NT2/D1 (cell line): ENCODE data around the gene PLD5.
"Not testable (repeated sequence)": the region's sequence is repeated elsewhere in the genome, so short reads cannot be mapped to it uniquely, and the experiment has no call there.

Experiments
- YY1 ChIP-seq: IDR thresholded peaks from 2 replicates; pipeline ENCODE4 v1.6.1; 2011; ENCODE audit not compliant: insufficient read length, insufficient read depth
- ZNF274 ChIP-seq: IDR thresholded peaks from 2 replicates; pipeline ENCODE4 v1.6.1; 2011; ENCODE audit warnings: mild to moderate bottlenecking, low read depth, low read length

DNA sequence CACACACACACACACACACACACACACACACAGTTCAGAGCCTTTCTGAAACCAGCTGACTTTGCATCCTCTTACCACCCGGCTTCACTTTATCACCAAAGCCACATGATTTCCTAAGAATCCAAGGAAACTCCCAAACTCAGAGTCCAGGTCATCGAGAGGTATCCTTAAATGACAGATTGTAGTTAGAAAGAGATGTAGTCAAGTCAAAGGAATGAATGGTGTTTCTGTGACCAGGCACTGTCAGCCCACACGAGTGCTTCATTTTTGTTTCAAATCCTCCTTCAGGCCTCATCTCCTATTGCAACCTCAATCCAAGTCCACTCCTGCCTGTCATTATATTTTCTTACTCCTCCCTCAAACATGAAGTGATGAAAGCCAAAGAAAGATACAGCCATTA, 174.1 kb downstream of the PLD5 start:
- TF ChIP-seq ZNF274, YY1: not testable (repeated sequence)
